OCI-LY3 (cell line): Measurements from ENCODE around the gene ANKRD9.

Source experiments
- CTCF ChIP-seq: fragments of 200-600, 300-600 bp; sonication (generic); IDR thresholded peaks from 2 replicates; pipeline ENCODE4 v1.5.1; 2014; ENCODE audit warnings: antibody characterized with exemption, low read length, low read depth
- EZH2phosphoT487 ChIP-seq: fragments of 200-600 bp; shearing (Covaris generic); IDR thresholded peaks from 2 replicates; pipeline ENCODE4 v1.6.1; 2018; ENCODE audit warnings: antibody characterized with exemption, mixed run types, low read depth

GRCh38 chr14:102510616-102511520, 1.3 kb upstream of the ANKRD9 start:
- TF ChIP-seq CTCF (no peak), EZH2phosphoT487 (no peak)
